Iris pigment epithelial cell (primary cell): ENCODE results near the gene ITFG2.
"Not testable (repeated sequence)": the region's sequence is repeated elsewhere in the genome, so short reads cannot be mapped to it uniquely, and the experiment has no call there.

ENCODE experiments used
- DNase-seq: peaks from one replicate; pipeline ENCODE4 v3.0.0-alpha.2; 2011; ENCODE audit warnings: low read depth

The ITFG2 gene

DNA sequence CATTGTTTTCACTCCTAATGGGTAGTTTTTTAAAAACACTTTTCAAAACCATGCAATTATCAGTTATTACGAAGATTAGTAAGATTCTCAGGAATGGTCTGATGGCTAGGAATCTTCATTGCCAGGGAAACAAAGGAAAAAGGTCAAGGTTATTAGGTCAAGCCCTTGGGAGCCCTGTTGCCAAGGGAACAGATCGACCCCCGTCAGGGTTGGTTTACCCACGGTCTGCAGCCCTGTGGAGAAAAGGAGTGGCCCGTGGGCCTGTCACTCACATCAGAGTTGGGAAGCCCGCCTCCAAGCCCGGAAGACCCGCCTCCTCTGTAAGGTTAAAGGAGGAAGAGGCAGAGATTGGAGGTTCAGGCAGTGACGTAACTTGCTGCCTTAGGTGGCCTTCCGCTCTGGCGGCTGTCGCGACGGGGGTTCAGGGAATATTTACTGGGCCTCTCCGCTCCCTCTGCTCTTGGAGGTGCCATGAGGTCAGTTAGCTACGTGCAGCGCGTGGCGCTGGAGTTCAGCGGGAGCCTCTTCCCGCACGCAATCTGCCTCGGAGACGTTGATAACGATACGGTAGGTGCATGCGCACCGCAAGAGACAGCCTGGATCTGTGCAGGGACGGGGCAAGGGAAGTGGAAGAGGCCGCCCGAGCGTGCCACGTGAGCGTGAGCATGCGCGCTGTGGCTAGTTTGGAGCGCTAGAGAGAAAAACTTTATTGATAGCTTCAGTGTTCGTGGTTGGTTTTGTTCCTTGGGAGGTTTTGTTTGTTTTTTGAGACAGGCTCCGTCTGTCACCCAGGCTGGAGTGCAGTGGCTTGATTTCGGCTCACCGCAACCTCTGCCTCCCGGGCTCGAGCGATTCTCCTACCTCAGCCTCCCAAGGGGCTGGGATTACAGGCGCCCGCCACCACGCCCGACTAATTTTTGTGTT is at the start of gene ITFG2:
TSS of gene ITFG2 (plus strand) at position 379 of the 924 bp plus-strand sequence. CDS start at position 472, 93 bp downstream.
- peak; percentile 99 for DNase-seq

- DNase-seq = no peak
Measured at GRCh38 chr12:2764398-2764797, 48.1 kb upstream of the ITFG2 start.

DNA sequence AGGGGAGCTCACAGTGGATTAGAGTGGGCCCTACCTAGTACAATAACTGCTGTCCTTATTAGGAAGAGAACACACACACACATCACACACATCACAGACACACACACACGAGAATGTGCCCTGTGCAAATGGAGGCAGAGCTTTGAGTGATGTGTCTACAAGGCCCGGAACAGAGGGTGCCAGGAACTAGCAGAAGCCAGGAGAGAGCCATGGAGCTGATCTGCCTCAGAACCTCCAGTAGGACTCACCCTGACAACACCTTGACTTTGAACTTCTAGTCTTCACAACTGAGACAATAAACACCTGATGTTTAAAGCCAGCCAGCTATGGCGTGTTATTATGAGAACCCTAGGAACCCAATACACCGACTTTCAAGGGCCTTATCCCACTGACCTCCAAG is 47.4 kb upstream of the ITFG2 start:
- no peak for DNase-seq

- DNase-seq = no peak
Measured at GRCh38 chr12:2765608-2766007, 46.9 kb upstream of the ITFG2 start.

GRCh38 chr12:2768224-2768961 is 44.1 kb upstream of the ITFG2 start:
- no peak for DNase-seq

DNA sequence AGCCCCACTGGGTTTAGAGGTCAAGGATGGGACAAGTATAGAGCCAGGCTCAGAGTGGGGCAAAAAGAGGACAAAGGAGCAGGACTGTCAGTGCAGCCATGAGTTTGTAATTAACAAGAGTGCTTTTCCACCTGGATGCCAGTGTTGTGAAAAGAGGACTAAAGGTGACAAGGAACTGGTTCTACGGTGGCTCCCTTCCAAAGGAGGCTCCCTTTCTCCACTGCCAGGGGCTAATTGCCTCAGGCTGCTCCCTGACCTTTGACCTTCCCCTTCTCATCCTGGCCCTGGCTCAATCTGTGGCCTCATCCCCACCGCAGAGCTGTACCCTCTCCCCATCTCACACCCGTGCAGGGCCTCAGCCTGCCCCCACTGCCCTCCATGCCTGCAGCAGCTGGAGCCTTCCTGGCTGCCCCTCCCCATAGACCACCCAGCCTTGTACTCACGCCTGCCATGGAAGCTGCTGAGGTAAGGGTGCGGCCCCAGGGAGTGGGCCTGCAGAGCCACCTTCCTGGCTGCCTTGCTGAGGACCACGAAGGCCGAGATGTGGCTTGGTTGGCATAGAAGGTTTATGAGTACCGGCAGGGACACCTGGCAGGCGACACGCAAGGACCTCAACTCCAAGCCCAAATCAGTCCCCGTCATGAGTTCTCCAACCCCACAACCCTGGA is 42.5 kb upstream of the ITFG2 start:
- no peak for DNase-seq

DNA sequence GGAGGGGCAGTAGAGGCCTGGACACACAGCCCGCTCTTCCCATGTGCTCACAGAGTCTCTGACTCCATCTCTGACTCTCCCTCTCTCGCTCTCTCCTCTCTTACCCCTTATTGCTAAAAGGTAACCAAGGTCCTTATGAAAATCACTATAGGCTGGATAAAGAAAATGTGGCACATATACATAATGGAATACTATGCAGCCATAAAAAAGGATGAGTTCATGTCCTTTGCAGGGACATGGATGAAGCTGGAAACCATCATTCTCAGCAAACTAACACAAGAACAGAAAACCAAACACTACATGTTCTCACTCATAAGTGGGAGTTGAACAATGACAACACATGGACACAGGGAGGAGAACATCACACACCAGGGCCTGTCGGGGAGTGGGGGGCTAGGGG is 41.9 kb upstream of the ITFG2 start:
- not testable (repeated sequence) for DNase-seq

- DNase-seq = no peak
Measured at GRCh38 chr12:2772370-2772769, 40.1 kb upstream of the ITFG2 start.

- DNase-seq = no peak
Measured at GRCh38 chr12:2773199-2773875, 39.1 kb upstream of the ITFG2 start.

DNA sequence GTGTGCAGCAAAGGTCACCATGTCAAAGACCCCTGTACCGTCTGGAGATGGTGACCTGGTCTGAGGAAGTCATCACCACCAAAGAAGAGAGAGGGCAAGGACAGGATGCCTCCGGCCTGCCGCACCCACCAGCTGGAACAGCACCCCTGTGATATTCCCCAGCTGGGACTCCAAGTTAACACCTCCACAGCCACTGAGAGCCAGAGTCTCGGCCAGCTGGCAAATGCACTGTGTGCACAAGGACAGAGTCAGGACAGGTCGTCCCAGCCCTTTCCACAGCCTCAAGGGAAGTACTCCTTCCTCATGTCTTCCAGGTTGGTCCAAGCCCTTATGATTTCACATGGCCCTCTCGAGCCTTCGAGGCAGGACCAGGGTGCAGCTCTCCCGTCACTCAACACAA is 37.0 kb upstream of the ITFG2 start:
- DNase-seq = no peak

DNA sequence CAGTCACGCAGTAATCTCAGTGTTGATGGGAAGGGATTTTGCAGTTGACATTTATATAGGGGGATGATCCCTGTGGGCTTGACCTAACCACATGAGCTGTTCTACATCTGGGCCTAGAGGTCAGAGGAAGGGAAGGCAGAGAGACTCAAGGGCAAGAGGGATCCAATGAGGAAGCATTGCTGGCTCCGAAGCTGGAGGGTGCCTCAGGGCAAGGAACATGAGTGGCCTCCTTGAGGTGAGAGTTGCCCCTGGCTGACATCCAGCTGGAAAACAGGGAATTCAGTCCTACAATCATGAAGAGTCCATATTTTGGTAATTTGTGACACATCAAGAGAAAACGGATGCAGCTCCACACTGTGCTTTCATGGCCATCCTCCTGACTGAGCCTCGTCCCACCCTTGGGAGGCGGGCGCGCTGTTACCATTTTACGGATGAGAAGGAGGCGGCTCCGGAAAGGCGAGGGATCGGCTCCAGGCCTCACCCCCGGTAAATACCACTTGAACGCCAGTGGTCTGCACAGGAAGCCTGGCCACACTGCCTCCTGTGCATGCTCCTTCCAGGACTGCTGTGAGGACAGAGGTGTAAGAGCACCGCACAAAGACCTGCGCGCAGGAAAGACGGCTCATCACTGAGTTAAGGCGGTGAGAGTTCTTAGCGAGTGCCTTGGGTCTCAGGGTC is 36.2 kb upstream of the ITFG2 start:
- DNase-seq = no peak

GRCh38 chr12:2779281-2779680 is 33.2 kb upstream of the ITFG2 start:
- DNase-seq = no peak

- DNase-seq = peak; percentile 32
Measured at GRCh38 chr12:2783936-2784600, 28.4 kb upstream of the ITFG2 start.

- no peak for DNase-seq
Measured at GRCh38 chr12:2785017-2785416, 27.5 kb upstream of the ITFG2 start.

DNA sequence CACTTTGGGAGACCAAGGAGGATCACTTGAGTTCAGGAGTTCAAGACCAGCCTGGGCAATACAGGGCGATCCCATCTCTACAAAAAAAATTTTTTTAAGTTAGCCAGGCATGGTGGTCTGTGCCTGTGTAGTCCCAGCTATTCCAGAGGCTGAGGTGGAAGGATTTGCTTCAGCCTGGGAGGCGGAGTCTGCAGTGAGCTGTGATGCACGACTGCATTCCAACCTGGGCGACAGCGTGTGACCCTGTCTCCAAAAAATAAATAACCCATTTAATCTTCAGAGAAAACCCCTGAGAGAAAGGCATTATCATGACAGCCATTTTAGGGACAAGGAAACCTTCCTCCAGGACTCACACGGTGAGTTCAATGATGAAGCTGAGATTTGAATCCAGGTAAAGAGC is 21.4 kb upstream of the ITFG2 start:
- no peak for DNase-seq

GRCh38 chr12:2792671-2793500 is 19.6 kb upstream of the ITFG2 start:
- no peak for DNase-seq

- DNase-seq = no peak
Measured at GRCh38 chr12:2793561-2793960, 18.9 kb upstream of the ITFG2 start.

- no peak for DNase-seq
Measured at GRCh38 chr12:2794191-2794735, 18.2 kb upstream of the ITFG2 start.

DNA sequence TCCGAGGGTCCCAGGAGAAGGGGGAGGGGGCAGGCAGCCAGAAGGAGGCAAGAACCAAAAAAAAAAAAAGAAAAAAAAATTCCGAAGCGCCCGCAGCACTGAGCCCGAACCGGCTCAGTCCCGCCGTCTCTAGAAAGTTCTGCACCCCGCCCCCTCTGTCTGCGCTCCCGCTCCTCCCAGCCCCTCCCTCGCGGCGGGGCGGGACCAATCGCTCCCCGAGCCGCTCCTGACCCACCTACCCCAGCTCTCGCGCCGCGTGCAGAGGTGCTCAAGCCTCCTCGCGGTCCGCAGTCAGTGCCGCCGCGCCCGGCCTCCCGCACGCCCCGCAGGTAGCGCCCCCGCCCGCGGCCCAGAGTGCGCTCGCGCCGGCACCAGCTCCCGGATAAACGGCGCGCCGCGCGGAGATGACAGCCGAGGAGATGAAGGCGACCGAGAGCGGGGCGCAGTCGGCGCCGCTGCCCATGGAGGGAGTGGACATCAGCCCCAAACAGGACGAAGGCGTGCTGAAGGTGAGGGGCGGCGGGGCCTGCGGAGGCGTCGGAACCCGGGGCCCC is 17.7 kb upstream of the ITFG2 start, which contains the start of gene FKBP4:
TSS of gene FKBP4 (plus strand) at position 235 of the 554 bp plus-strand sequence. CDS start at position 405, 170 bp downstream.
- peak; percentile 86 for DNase-seq
